A549 treated with Mapracorat at 1 μM for 4 hours (cell line): ENCODE results near the gene COX19. TPM values are rescaled to one million over a fixed set of nuclear protein-coding genes. Genes with fewer than 3 reads are reported as not detected.

Experiments
- total RNA-seq: library from RNA; stranded (reverse); fragments of 200-300 nt; extraction: Qiagen RNA extraction; gene quantifications from 5 replicates; pipeline ENCODE4 v1.2.3, GENCODE V29; 2022

The COX19 gene, protein sequence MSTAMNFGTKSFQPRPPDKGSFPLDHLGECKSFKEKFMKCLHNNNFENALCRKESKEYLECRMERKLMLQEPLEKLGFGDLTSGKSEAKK
- total RNA-seq = 5.2 to 6.6 TPM (median 5.9 TPM) in 5 replicates

DNA sequence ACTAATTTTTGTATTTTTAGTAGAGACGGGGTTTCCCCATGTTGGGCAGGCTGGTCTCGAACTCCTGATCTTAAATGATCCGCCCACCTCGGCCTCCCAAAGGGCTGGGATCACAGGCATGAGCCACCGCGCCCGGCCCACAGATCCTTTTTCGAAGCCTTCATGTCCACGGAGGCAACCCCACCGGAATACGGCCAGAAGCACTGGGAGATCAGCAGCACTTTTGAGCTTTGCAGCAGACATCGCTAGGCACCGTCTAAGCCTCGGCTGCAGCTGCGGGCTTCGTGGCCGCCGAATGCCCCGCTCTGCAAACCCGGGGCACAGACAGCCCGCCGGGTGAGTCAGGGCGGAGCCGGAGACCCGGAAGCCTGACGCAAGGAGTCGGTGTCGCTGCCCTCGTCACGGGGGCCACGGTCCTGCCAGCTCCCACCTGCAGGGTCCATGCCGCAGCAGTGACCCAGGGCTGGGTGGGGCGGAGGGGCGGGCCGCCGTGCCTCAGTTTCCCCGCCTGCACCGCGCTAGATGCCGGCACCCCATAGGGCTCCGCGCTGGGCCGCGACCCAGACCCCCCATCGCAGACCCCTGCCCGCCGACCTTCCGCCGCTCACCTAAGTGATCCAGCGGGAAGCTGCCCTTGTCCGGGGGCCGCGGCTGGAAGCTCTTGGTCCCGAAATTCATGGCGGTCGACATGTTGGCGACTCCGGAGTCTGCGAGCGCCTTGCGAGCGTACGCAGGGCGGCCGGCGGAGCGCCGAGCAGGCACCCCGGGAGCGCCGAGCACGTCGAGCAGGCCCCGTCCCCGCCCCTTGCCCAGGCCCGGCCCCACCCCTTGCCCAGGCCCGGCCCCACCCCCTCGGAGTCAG, at the start of gene COX19:
COX19 (minus strand) TSS at position 730 of the 862 bp plus-strand sequence; CDS start at position 690, 40 bp downstream.

DNA sequence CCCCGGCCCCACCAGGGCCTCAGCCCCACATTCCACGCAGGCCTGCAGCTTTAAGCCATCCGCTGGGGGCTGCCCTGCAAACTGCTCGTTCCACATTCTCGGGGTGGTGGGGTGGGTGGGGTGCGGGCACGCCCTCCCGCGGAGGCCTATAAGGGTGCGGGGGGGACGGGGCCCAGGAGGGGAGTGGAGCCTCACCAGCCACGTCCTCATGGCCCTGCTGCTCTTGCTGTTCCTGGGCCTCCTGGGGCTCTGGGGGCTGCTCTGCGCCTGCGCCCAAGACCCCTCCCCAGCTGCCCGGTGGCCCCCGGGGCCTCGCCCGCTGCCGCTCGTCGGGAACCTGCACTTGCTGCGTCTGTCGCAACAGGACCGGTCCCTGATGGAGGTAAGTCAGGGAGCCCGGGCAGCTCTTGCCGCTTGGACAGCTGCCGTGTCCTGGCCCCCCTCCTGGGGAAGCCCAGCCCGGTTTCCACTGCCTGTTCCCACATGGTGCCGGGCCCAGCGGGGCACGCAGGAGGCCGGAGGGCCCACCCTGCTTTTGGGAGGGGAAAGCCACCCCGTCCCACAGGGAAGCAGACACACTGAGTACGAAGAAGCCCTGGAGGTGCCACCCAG, 7.8 kb upstream of the COX19 start, which contains the start of gene CYP2W1:
CYP2W1 (plus strand) TSS at position 178 of the 612 bp plus-strand sequence; CDS start at position 209, 31 bp downstream.

GRCh38 chr7:954330-955238, 20.8 kb downstream of the COX19 start, which contains the start of gene ADAP1:
Gene ADAP1, minus strand, starts transcription at chr7:954680. Its CDS starts 203 bp downstream, at chr7:954477.

Other genes with a start within 250 kb of the COX19 start
- gene DNAAF5, start 248.8 kb downstream of the COX19 start, total RNA-seq = 35.8 to 49.3 TPM (median 46.4 TPM) in 5 replicates
- gene PRKAR1B, start 248.3 kb downstream of the COX19 start, total RNA-seq = 23.8 to 32.0 TPM (median 30.4 TPM) in 5 replicates
- gene SUN1, start 143.1 kb downstream of the COX19 start, total RNA-seq = 65.4 to 94.1 TPM (median 90.5 TPM) in 5 replicates
- gene GET4, start 99.0 kb downstream of the COX19 start, total RNA-seq = 40.7 to 75.1 TPM (median 58.6 TPM) in 5 replicates
- 3.4 to 4.3 TPM (median 3.8 TPM) in 5 replicates for gene ADAP1, start 20.9 kb downstream of the COX19 start, total RNA-seq
- 0.10 TPM in 1 of 5 replicates, not detected in the others for gene CYP2W1, start 7.6 kb upstream of the COX19 start, total RNA-seq
- 1.7 to 2.3 TPM (median 1.9 TPM) in 5 replicates for gene GPR146, start 69.0 kb upstream of the COX19 start, total RNA-seq
- gene GPER1, start 112.6 kb upstream of the COX19 start, total RNA-seq = 0.98 to 1.5 TPM (median 1.2 TPM) in 5 replicates
- gene ZFAND2A, start 184.6 kb upstream of the COX19 start, total RNA-seq = 50.7 to 59.0 TPM (median 55.4 TPM) in 5 replicates